Upper lobe of left lung (tissue), 6 donors: ENCODE measurements around the gene SERPINB1. TPM values are rescaled to one million over a fixed set of nuclear protein-coding genes. Genes with fewer than 3 reads are reported as not detected.

Experiments
- ATAC-seq, 2 donors: fragments of 200-7000 bp; cut with Tn5 transposase; one replicate each; pipeline ENCODE4 v1.9.1; 2022; ENCODE audit warnings: mild to moderate bottlenecking in 2 of 2, moderate library complexity in 2 of 2; ENCODE audit not compliant: low FRiP score in 2 of 2
- DNase-seq, 2 donors: peaks; one replicate each; pipeline ENCODE4 v3.0.0-alpha.2; 2019 to 2020
- H3K27ac ChIP-seq, 4 donors: fragments of 200-600 bp; sonication (generic); one replicate each; pipeline ENCODE4 v1.5.1; 2016 to 2019
- H3K27me3 ChIP-seq, 4 donors: fragments of 200-600 bp; sonication (generic); one replicate each; pipeline ENCODE4 v1.5.1; 2017 to 2019
- H3K36me3 ChIP-seq, 4 donors: fragments of 200-600 bp; sonication (generic); one replicate each; pipeline ENCODE4 v1.5.1; 2016 to 2019
- H3K4me1 ChIP-seq, 4 donors: fragments of 200-600 bp; sonication (generic); one replicate each; pipeline ENCODE4 v1.5.1; 2018 to 2019
- H3K4me3 ChIP-seq, 4 donors: fragments of 200-600 bp; sonication (generic); one replicate each; pipeline ENCODE4 v1.5.1; 2017 to 2019; ENCODE audit warnings: mild to moderate bottlenecking in 2 of 4, moderate library complexity in 1 of 4
- H3K9me3 ChIP-seq, 4 donors: fragments of 200-600 bp; sonication (generic); one replicate each; pipeline ENCODE4 v1.5.1; 2018 to 2019
- EP300 ChIP-seq, 4 donors: sonication (generic); formaldehyde crosslinking; IDR thresholded peaks; one replicate each; pipeline ENCODE4 v1.5.1; 2017; ENCODE audit warnings: antibody characterized with exemption in 4 of 4, control low read depth in 2 of 4
- POLR2A ChIP-seq, 4 donors: fragments of 450-650 bp; IDR thresholded peaks; one replicate each; pipeline ENCODE4 v1.5.1; 2016 to 2017; ENCODE audit warnings: antibody characterized with exemption in 4 of 4, mild to moderate bottlenecking in 2 of 4
- POLR2AphosphoS5 ChIP-seq, 2 donors: sonication (generic); formaldehyde crosslinking; IDR thresholded peaks; one replicate each; pipeline ENCODE4 v1.5.1; 2017; ENCODE audit warnings: antibody characterized with exemption in 2 of 2
- WGBS, 2 donors: methylation state at CpG; one replicate each; pipeline ENCODE4 v1.1.5; 2017 to 2018; 5-methylcytosine and 5-hydroxymethylcytosine counted together
- total RNA-seq, 6 donors: library from RNA; depleted of rRNA in 4 of 6; stranded (reverse); fragments of >200 nt in 4 of 6; gene quantifications; one replicate each; pipeline versions ENCODE4 v1.1.0 to v1.2.1, GENCODE V29; 2016 to 2021
- TF ChIP-seq, protein P1 (sequence below), 6 experiments: fragments of 450-650 bp in 4 of 6; fragments of 200-600 bp in 2 of 6; sonication (generic) in 2 of 6; IDR thresholded peaks; one replicate each; pipeline ENCODE4 v1.5.1; 2016 to 2019; ENCODE audit warnings: antibody characterized with exemption in 6 of 6
- donor health status: DM: no; HTN: no; CAD: no; lungs with moderate emphysema.
- donor health status: DM: no; HTN: yes; CAD: no; lungs with severe emphysema.

Gene SERPINB1
- total RNA-seq, 6 donors from 2014 or later: 56.6 to 184 (median 102) TPM

DNA sequence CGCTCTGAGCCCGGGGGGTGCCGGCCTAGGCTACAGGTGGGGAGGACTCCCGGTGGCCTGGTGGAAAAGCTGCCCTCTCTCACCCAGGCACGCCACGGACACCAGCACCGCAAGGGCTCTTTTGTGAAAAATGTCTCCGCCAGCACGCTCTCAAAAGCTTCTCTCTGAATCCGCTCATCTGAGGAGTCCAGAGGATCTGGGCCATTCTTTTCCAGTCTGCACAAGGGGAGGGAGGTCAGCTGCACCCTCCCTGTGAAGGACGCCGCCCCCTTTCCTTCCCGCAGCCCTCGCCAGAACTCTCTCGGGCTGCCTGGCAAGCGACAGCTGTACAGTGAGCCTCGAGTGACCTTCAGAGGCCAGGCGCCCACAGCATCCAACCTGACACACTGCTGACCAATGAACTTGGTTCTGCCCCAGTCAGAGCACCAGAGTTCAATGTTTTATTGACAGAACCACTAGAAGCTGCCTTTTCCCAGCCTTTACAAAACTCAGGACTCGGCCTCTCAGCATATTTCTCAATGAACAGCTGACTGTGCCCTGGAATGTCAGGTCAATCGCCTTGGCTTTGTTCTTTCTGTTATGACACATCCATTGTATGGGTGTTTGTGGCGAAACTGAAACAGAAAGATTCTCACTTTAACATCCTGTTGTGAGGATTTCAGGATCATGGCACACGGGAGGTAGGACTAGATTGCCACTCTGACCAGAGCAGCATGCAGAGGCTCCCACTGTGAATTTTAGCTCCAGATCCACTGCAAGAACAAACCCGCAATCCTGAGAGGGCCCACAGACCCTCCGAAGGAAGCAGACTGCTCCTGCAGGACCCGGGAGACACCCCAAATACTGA lies 34.8 kb upstream of the SERPINB1 start:
- Histone ChIP-seq H3K9me3 (no peaks in the 10 kb centered on the region), H3K4me3 (peak overlapping the region in 3 of 4 donors; percentile 54 to 71 (median 64))
- TF ChIP-seq, protein P1, sequence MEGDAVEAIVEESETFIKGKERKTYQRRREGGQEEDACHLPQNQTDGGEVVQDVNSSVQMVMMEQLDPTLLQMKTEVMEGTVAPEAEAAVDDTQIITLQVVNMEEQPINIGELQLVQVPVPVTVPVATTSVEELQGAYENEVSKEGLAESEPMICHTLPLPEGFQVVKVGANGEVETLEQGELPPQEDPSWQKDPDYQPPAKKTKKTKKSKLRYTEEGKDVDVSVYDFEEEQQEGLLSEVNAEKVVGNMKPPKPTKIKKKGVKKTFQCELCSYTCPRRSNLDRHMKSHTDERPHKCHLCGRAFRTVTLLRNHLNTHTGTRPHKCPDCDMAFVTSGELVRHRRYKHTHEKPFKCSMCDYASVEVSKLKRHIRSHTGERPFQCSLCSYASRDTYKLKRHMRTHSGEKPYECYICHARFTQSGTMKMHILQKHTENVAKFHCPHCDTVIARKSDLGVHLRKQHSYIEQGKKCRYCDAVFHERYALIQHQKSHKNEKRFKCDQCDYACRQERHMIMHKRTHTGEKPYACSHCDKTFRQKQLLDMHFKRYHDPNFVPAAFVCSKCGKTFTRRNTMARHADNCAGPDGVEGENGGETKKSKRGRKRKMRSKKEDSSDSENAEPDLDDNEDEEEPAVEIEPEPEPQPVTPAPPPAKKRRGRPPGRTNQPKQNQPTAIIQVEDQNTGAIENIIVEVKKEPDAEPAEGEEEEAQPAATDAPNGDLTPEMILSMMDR (IDR thresholded peaks at IDR 0.05): no peak
- TF ChIP-seq POLR2AphosphoS5 (IDR thresholded peaks at IDR 0.05) (peak; percentile 80), EP300 (IDR thresholded peaks at IDR 0.05) (peak in 1 of 4 donors; percentile 70), POLR2A (IDR thresholded peaks at IDR 0.05) (peak in 2 of 4 donors; percentile 21 to 70)

DNA sequence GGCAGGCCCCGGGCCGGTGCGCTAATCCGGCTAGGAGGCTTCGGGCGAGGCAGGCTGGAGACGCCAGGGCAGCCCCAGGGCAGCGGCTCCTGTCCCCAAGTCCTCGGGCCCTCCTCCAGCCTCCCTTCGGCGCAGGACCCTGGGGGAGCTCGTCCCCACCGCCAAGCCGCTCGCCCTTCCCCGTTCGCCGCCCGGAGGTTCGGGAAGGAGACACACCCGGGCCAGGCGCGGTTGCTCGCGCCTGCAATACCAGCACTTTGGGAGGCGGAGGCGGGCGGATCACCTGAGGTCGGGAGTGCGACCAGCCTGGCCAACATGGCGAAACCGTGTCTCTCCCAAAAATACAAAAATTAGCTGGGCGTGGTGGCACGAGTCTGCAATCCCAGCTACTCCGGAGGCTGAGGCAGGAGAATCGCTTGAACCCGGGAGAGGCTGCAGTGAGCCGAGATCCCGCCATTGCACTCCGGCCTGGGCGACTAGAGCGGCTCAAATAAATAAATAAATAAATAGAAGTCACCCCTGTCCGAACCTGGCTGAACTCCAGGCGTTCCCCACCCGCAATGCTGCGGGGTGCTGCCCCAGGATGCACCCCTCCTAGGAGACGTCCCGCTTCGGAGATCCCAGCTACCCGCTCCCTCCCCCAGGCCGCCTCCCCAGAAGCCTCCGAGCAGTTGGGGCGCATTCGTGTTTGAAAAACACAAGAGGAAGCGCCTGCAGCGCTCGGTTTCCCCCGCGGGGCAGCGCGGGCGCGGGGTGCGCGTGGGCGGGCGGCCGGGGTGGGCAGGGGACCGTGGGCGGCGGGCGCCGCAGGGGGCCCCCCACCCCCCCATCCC lies 33.9 kb upstream of the SERPINB1 start:
- Histone ChIP-seq H3K4me3 (peak overlapping the region; percentile 28 to 71 (median 59)), H3K36me3 (no peaks in the 10 kb centered on the region), H3K4me1 (peaks cover 28 to 38% (median 30%) of the 10 kb centered on the region in 4 donors), H3K27me3 (no peaks in the 10 kb centered on the region), H3K9me3 (no peaks in the 10 kb centered on the region), H3K27ac (peak overlapping the region; percentile 75 to 93 (median 88))
- peak; percentile 53 to 90 for DNase-seq
- 0 to 15% methylated on average over 21 to 23 of the region's 73 CpGs for WGBS, 2 donors
- ATAC-seq: peak; percentile 64 to 72
- TF ChIP-seq POLR2A (IDR thresholded peaks at IDR 0.05) (peak in 1 of 4 donors; percentile 60), POLR2AphosphoS5 (IDR thresholded peaks at IDR 0.05) (no peak)
- TF ChIP-seq, protein P1 (IDR thresholded peaks at IDR 0.05): peak in 3 of 6 experiments; percentile 25 to 58 (median 55)

More for the DNA sequence above, 34.8 kb upstream of the SERPINB1 start:
- Histone ChIP-seq H3K27me3 (no peaks in the 10 kb centered on the region), H3K36me3 (no peaks in the 10 kb centered on the region), H3K27ac (peak overlapping the region; percentile 75 to 93 (median 88)), H3K4me1 (peaks cover 28 to 44% (median 33%) of the 10 kb centered on the region in 4 donors)
- 10 to 14% methylated on average over 18 to 22 of the region's 25 CpGs for WGBS, 2 donors
- DNase-seq (peak; percentile 59 to 92), ATAC-seq (peak; percentile 75 to 95)

DNA sequence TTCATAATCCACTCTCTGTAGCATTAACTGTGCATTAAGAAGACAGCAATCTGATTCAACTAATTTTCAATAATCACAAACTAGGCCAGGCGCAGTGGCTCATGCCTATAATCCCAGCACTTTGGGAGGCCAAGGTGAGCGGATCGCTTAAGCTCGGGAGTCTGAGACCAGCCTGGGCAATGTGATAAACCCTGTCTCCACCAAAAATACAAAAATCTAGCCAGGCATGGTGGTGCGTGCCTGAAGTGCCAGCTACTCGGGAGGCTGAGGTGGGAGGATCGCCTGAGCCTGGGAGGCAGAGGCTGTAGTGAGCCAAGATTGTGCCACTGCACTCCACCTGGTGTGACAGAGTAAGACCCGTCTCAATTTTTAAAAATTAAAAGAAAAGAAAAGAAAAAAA lies 32.0 kb upstream of the SERPINB1 start:
- no peak for TF ChIP-seq POLR2AphosphoS5 (IDR thresholded peaks at IDR 0.05)
- TF ChIP-seq EP300 (IDR thresholded peaks at IDR 0.05): no peak
- TF ChIP-seq, protein P1 (IDR thresholded peaks at IDR 0.05): no peak
- TF ChIP-seq POLR2A (IDR thresholded peaks at IDR 0.05): no peak

DNA sequence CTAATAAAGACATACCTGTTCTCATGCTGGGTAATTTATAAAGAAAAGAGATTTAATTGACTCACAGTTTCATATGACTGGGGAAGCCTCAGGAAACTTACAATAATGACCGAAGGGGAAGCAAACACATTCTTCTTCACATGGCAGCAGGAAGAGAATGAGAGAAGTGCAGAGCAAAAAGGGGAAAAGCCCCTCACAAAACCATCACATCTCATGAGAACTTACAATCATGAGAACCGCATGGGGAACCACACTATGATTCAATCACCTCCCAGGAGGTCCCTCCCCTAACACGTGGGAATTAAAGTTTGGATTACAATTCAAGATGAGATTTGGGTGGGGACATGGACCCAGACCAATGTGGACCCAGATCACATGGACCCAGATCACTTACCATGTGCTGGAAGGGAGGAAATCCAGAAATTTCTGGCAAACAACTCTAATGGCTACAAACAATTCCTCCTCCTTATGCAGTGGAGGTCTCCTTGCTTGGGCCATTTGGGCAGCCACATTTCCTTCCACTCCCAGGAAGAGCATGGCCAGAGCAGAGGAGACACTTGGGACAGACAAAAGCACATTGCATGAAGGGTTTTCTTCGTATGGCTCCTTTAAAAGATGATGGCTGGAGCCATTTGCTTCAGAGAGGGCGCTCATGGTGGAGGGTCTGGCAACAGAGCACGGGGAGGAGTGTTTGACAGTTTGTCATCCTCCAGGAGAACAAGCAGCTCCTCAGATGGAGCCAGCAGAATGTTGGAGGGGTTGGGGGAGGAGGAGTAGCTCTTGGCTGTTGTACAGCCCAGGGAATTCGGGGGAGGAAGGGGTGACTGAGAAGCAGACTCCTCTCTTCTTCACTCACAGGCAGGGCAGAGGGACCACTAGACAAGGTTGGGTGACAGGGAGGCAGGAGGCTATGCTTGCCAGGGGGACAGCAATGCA lies 31.0 kb upstream of the SERPINB1 start:
- ATAC-seq (no peak), DNase-seq (no peak)
- Histone ChIP-seq H3K4me1 (peaks cover 22 to 32% (median 24%) of the 10 kb centered on the region in 4 donors), H3K4me3 (no peak overlapping the region), H3K36me3 (no peaks in the 10 kb centered on the region), H3K27ac (no peak overlapping the region), H3K9me3 (no peaks in the 10 kb centered on the region), H3K27me3 (no peaks in the 10 kb centered on the region)
- WGBS, 2 donors: 69 to 76% methylated on average over 7 of the region's 7 CpGs
- TF ChIP-seq, protein P1 (IDR thresholded peaks at IDR 0.05): no peak
- TF ChIP-seq EP300 (IDR thresholded peaks at IDR 0.05): no peak
- no peak for TF ChIP-seq POLR2A (IDR thresholded peaks at IDR 0.05)
- no peak for TF ChIP-seq POLR2AphosphoS5 (IDR thresholded peaks at IDR 0.05)

More for the DNA sequence above, 32.0 kb upstream of the SERPINB1 start:
- DNase-seq (no peak), ATAC-seq (no peak)
- no peak overlapping the region for H3K4me3 ChIP-seq
- no peaks in the 10 kb centered on the region for H3K9me3 ChIP-seq
- no peaks in the 10 kb centered on the region for H3K27me3 ChIP-seq
- H3K27ac ChIP-seq: no peak overlapping the region
- H3K4me1 ChIP-seq: peaks cover 28 to 38% (median 30%) of the 10 kb centered on the region in 4 donors
- WGBS, 2 donors: 97 to 99% methylated on average over 8 of the region's 8 CpGs
- H3K36me3 ChIP-seq: no peaks in the 10 kb centered on the region
